Caco-2 (cell line): Measurements from ENCODE around the gene HTR3D. TPM values are rescaled to one million over a fixed set of nuclear protein-coding genes. Genes with fewer than 3 reads are reported as not detected.

Experiments used
- BruUV-seq: library from RNA; stranded (reverse); fragments of 400-500 nt; replicated peaks from 2 replicates; lab custom pipeline; 2021; lab: Mats Ljungman, UMichigan
- CTCF ChIA-PET: fragments of 300-600 bp; sonication (Branson Sonifier 250); formaldehyde crosslinking; loops from one replicate; lab custom pipeline; 2022; ENCODE audit warnings: antibody characterized with exemption; lab: Charles Lee
- POLR2A ChIA-PET: fragments of 300-600 bp; sonication (Branson Sonifier 250); formaldehyde crosslinking; loops from one replicate; lab custom pipeline; 2022; ENCODE audit warnings: antibody characterized with exemption; lab: Charles Lee
- DNase-seq, 2 experiments: peaks; one replicate each; pipeline versions ENCODE4 v3.0.0 to v3.0.0-alpha.2; 2020 to 2022
- H3K27me3 ChIP-seq: replicated peaks from 2 replicates; pipeline ENCODE4 v1.6.0; 2011; ENCODE audit warnings: low read length; ENCODE audit not compliant: control insufficient read depth, insufficient read depth
- H3K36me3 ChIP-seq: 2 replicates; pipeline ENCODE4 v1.5.1; 2011; ENCODE audit warnings: low read length; ENCODE audit not compliant: control insufficient read depth, insufficient read depth
- H3K4me1 ChIP-seq: fragments of 250-450 bp; sonication (Bioruptor Pico); 2 replicates; pipeline ENCODE4 v1.5.1; 2020; ENCODE audit warnings: mild to moderate bottlenecking
- H3K4me3 ChIP-seq: 2 replicates; pipeline ENCODE4 v1.5.1; 2011; ENCODE audit warnings: low read depth, mild to moderate bottlenecking, control low read depth, low read length
- H3K9me3 ChIP-seq: fragments of 250-450 bp; sonication (Bioruptor Pico); 2 replicates; pipeline ENCODE4 v1.5.1; 2020; ENCODE audit warnings: mild to moderate bottlenecking, moderate library complexity
- H3K27ac Mint-ChIP-seq: one replicate; pipeline ENCODE4 v1.8.0; 2022; ENCODE audit warnings: mixed read lengths; ENCODE audit not compliant: unreplicated experiment
- H3K27me3 Mint-ChIP-seq: one replicate; pipeline ENCODE4 v1.8.0; 2022; ENCODE audit warnings: mixed read lengths; ENCODE audit not compliant: insufficient read depth, unreplicated experiment
- H3K36me3 Mint-ChIP-seq: one replicate; pipeline ENCODE4 v1.8.0; 2022; ENCODE audit warnings: mild to moderate bottlenecking, mixed read lengths; ENCODE audit not compliant: insufficient read depth, unreplicated experiment
- H3K4me1 Mint-ChIP-seq: one replicate; pipeline ENCODE4 v1.8.0; 2022; ENCODE audit warnings: low read depth, mixed read lengths; ENCODE audit not compliant: unreplicated experiment
- H3K4me3 Mint-ChIP-seq: one replicate; pipeline ENCODE4 v1.8.0; 2022; ENCODE audit warnings: mild to moderate bottlenecking, moderate library complexity, mixed read lengths; ENCODE audit not compliant: unreplicated experiment
- H3K9me3 Mint-ChIP-seq: one replicate; pipeline ENCODE4 v1.8.0; 2022; ENCODE audit warnings: mixed read lengths; ENCODE audit not compliant: unreplicated experiment
- intact Hi-C: fragments of 100-400 bp; cut with micrococcal nuclease; formaldehyde crosslinking; loops from one replicate; pipeline ENCODE4 v1.10.0; 2022; ENCODE audit not compliant: unreplicated experiment
- total RNA-seq: library from RNA; stranded (reverse); gene quantifications from 2 replicates; pipeline ENCODE4 v1.2.3, GENCODE V29; 2022
- TF ChIP-seq, protein P1 (sequence below), 2 experiments: fragments of 200-600 bp in 1 of 2; IDR thresholded peaks; 1 replicate in 1 of 2; 2 replicates in 1 of 2; pipeline versions ENCODE4 v1.5.1 to v1.8.0; 2011 to 2022; ENCODE audit warnings: antibody characterized with exemption in 1 of 2, control low read depth in 1 of 2, inconsistent platforms in 1 of 2, low read depth in 1 of 2, low read length in 1 of 2, mild to moderate bottlenecking in 1 of 2, moderate library complexity in 1 of 2; ENCODE audit not compliant: insufficient read depth in 1 of 2, severe bottlenecking in 1 of 2, unreplicated experiment in 1 of 2

HTR3D gene
- total RNA-seq, 1 experiment from 2014 or later, result not detected

DNA sequence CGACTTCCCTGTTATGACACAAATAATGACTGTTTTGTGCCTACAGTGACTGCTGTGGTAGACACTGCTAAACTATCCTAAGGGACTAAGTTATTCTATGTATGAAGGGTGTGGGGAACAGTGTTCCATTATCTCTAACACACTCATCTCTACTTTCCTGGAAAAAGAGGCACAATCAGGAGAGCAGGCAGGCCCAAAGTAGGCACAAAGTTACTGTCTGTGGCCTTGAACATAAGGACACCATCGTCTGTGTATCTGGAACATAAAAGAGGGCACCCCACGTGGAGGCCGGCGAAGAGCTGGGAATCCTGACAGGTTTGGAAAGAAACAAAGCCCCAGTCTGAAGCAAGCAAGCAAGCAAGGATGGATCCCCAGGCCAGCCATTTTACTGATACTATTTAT, 15.4 kb upstream of the HTR3D start:
- intact Hi-C loops, result loop anchor here (2.0 to 5.0 kb wide), 2 partner anchors 64 to 111 kb away; no protein-coding TSS in a partner anchor
- H3K4me3 ChIP-seq, result no peak overlapping the region
- no peaks in the 10 kb centered on the region for H3K4me1 Mint-ChIP-seq
- no peaks in the 10 kb centered on the region for H3K27me3 ChIP-seq
- H3K27me3 Mint-ChIP-seq, result peaks cover 3% of the 10 kb centered on the region
- no peak for DNase-seq
- BruUV-seq, result no TSS peak
- TF ChIP-seq, protein P1, sequence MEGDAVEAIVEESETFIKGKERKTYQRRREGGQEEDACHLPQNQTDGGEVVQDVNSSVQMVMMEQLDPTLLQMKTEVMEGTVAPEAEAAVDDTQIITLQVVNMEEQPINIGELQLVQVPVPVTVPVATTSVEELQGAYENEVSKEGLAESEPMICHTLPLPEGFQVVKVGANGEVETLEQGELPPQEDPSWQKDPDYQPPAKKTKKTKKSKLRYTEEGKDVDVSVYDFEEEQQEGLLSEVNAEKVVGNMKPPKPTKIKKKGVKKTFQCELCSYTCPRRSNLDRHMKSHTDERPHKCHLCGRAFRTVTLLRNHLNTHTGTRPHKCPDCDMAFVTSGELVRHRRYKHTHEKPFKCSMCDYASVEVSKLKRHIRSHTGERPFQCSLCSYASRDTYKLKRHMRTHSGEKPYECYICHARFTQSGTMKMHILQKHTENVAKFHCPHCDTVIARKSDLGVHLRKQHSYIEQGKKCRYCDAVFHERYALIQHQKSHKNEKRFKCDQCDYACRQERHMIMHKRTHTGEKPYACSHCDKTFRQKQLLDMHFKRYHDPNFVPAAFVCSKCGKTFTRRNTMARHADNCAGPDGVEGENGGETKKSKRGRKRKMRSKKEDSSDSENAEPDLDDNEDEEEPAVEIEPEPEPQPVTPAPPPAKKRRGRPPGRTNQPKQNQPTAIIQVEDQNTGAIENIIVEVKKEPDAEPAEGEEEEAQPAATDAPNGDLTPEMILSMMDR (IDR thresholded peaks at IDR 0.05; ENCODE audit: insufficient read depth in 1 of 2, low read depth in 1 of 2, low read length in 1 of 2, severe bottlenecking in 1 of 2, unreplicated experiment in 1 of 2), result no peak
- H3K36me3 ChIP-seq, result no peaks in the 10 kb centered on the region
- H3K9me3 ChIP-seq, result no peaks in the 10 kb centered on the region
- H3K27ac Mint-ChIP-seq, result no peak overlapping the region
- no peaks in the 10 kb centered on the region for H3K9me3 Mint-ChIP-seq
- H3K36me3 Mint-ChIP-seq, result peaks cover 11% of the 10 kb centered on the region
- ChIA-PET CTCF (interaction anchor here (0.6 to 1.4 kb wide), 2 partner anchors 123 to 140 kb away, joined by 5 to 6 read pairs; no protein-coding TSS in a partner anchor), POLR2A (no interaction called here)
- H3K4me3 Mint-ChIP-seq, result peak overlapping the region; percentile 91
- no peaks in the 10 kb centered on the region for H3K4me1 ChIP-seq

GRCh38 chr3:184016811-184017671, 14.5 kb upstream of the HTR3D start:
- no peaks in the 10 kb centered on the region for H3K36me3 ChIP-seq
- DNase-seq, result peak; percentile 50 to 70
- H3K4me1 ChIP-seq, result no peaks in the 10 kb centered on the region
- Mint-ChIP-seq H3K4me3 (peak overlapping the region; percentile 91), H3K36me3 (peaks cover 9% of the 10 kb centered on the region), H3K4me1 (no peaks in the 10 kb centered on the region), H3K27me3 (peaks cover 3% of the 10 kb centered on the region), H3K9me3 (no peaks in the 10 kb centered on the region), H3K27ac (peak overlapping the region; percentile 83)
- TF ChIP-seq, protein P1 (IDR thresholded peaks at IDR 0.05; ENCODE audit: insufficient read depth in 1 of 2, low read depth in 1 of 2, low read length in 1 of 2, severe bottlenecking in 1 of 2, unreplicated experiment in 1 of 2), result peak; percentile 54 to 93
- H3K27me3 ChIP-seq, result no peaks in the 10 kb centered on the region
- ChIA-PET POLR2A (interaction anchor here (1.0 kb wide), 4 partner anchors 82 to 170 kb away, joined by 3 to 6 read pairs (median 4); partner anchors contain the start of genes ABCF3 and EIF2B5), CTCF (interaction anchor here (0.7 to 1.4 kb wide), 10 partner anchors 19 to 272 kb away, joined by 3 to 11 read pairs (median 3); partner anchors contain the start of gene PARL)
- intact Hi-C loops, result loop anchor here (1.0 to 5.0 kb wide), 5 partner anchors 26 to 122 kb away; no protein-coding TSS in a partner anchor
- H3K4me3 ChIP-seq, result peak overlapping the region; percentile 98
- no TSS peak for BruUV-seq
- H3K9me3 ChIP-seq, result no peaks in the 10 kb centered on the region
